Measurements from ENCODE around the gene FST. TPM values are rescaled to one million over a fixed set of nuclear protein-coding genes. Genes with fewer than 3 reads are reported as not detected.

The FST gene, protein sequence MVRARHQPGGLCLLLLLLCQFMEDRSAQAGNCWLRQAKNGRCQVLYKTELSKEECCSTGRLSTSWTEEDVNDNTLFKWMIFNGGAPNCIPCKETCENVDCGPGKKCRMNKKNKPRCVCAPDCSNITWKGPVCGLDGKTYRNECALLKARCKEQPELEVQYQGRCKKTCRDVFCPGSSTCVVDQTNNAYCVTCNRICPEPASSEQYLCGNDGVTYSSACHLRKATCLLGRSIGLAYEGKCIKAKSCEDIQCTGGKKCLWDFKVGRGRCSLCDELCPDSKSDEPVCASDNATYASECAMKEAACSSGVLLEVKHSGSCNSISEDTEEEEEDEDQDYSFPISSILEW
- 68.3 and 70.4 TPM in 2 replicates for total RNA-seq

DNA sequence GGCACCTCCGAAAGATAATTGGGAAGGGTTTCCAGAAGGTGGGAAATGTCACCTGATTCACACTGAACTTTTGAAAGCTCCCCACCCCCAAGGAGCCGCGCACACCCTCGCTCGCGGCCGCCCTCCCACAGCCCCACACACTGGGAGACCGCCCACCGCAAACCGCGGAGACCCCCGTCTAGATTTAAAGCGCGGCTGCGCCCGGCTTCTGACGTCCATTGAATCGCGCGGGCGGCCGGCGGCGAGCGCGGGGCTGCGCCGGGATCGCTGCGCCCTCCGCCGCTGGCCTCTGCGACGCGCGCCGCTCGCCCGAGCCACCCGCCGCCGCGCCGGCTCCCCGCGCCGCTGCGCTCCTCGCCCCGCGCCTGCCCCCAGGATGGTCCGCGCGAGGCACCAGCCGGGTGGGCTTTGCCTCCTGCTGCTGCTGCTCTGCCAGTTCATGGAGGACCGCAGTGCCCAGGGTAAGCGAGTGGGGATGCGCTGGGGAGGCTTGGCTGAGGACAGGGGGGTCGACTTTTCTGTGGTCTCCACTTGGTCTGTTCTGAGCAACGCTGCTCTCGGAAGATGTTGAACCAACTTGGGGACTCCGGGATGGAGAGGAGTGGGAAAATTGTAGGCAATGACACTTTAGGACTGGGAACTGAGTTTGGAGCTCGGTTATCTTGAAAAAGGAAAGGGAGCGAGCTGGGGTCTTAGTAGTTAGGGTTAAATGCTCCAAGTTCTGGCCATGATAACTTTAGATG, at the start of gene FST:
Gene FST (plus strand): TSS at position 214 of the 743 bp plus-strand sequence. CDS start 163 bp downstream, at position 377.

Other genes starting within 250 kb of the FST start
- 106 and 135 TPM in 2 replicates for gene NDUFS4, start 80.0 kb downstream of the FST start, total RNA-seq